Nucleus accumbens (tissue), 56 donors: ENCODE results near the gene ST3GAL4.
"Not testable (repeated sequence)": the region's sequence is repeated elsewhere in the genome, so short reads cannot be mapped to it uniquely, and the experiment has no call there.

ENCODE experiments used
- DNase-seq, 56 donors: peaks; one replicate each; lab custom pipeline; 2025; lab: John Stamatoyannopoulos, UW

ST3GAL4 gene

DNA sequence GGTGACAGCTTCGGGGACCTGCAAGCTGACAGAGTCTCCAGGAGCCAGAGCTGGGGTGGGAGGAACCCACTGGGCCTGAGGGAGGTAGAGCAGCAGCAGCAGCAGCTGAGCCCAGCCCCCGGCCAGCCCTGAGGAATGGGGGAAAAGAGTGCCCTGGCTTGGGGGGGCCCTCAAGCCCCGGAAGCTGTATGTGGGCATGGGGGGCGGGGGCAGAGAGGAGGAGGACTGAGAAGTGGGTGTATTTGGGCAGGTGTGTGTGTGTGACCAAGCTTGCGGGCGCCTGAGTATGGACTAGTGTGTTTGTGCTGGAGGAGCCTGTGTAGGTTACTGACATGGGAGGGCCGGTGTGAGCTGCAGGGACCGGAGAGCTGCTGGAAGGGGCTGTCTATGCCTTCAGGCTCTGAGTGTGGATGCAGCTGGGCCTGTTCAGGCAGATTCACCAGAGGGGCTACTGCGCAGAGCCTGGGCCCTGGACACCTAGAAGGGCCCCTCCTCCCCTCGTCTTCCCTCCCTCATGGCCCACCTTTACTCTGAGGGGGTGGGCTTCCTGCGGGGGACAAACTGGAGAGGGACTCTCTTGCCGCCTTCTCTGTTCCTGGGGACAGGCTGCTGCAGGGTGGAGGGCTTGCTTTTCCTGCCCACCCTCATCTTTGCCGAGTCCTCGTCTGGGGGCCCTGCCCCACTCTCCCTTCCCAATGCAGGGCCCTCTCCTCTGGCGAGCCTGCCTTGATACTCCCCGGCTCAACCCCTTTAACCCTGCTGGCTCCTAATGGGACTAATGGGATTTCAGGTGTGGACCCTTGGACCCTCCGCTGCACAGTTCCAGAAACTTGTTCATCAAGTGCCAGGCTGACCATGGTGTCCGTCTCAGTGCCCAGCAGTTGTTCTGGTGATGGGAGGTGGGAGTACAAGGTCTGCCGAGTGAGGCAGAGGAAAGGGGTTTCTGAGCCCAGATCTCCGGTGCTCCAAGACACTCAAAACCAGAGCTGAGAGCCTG, 28.2 kb downstream of the ST3GAL4 start:
- DNase-seq, result no peak

DNA sequence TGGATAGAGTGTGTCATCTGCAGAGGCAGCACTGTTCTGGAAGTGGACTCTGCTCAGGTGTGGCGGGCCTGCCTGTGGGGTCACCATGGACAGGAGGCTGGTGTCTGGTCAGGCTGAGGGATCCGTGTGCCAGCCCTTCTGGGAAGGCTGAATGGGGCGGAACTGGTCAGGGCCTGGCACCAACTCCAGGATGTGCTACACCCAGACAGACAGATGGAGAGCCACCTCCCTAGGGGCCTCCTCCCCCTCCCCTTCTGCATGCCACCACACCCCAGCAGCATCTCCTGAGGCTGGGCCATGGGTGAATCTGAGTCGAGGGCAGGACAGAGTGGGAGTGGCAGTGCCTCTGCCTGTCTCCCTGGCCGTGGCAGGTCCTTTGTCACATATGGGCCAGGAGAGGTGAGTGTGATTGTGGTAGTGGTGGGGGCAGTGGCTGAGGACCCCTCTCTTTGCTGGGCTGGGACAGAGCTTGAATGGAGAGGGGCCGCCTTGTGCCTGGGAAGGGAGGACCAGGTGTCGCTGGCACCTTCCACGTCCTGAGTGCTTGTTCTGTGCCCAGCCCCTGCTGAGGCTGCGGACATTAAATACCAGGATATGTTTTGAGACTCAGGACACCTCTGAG, 29.1 kb downstream of the ST3GAL4 start:
- DNase-seq, result no peak

DNA sequence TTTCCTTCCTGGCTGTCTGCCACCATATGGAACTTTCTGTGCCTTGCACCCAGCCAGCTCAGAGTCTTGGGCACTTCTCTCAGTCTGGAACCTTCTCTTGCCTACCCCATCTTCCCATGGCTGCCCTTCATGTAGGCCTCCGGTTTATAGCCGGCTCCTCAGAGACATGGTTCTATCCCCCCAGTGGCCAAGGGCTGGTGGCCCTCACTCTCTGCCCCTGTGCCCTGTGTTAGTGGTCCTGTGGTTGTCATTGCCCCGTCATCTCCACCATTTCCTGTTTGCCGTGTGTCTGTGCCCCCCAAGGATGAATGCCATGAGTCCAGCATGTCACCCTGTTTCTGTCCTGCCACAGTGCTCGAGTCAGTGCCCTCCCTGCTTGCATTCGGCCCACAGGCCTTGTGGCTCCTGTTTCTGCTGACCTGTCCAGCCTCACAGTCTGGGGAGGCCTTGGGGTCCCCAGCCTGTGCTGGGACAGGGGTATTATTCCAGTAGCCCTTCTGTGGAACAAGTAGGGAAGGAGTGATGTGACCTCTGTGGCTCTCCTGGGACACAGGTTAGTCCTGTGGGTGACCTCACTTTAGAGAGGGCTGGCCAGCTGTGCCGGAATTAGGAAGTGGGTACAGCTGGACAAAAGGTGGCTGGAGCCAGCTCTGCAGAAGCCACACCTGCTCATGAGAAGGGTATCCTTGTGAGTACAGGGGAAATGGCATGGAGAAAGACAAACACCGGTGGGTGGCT, 30.7 kb downstream of the ST3GAL4 start:
- no peak for DNase-seq

DNA sequence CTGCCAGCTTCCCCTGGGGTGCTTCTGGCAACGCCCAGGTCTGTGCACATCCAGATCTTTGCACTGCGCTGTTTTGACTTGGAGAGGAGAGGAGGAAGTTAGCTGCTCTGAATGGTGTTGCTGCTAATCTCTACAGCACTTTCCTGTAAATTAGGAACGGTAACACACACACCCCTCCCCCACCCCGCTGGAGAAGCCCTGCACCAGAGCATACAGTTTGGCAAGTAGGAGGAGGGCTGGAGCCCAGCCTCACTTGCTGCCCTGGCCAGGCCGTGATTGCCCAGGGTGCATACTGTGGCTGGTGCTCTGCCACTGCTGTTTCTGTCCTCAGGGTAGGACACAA, 31.2 kb downstream of the ST3GAL4 start:
- not testable (repeated sequence) for DNase-seq

DNA sequence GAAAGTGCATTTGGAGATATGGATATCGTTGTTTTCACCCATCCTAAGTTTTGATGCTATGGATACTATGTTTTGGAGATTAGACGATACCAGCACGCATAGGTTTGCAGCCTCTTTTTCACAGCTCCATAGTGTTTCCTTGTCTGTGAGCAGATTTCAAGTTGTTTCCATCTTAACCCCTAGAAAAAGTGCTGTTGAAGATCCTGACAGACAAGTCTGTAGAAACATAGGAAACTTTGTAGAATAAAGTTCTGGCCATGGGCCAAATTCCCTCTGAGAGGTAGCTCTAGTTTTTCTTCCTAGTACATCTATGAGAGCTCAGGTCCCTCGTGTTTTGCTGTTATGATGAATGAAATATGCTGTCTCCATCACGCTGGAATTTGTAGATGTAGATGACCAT, 32.4 kb downstream of the ST3GAL4 start:
- DNase-seq, result no peak

DNA sequence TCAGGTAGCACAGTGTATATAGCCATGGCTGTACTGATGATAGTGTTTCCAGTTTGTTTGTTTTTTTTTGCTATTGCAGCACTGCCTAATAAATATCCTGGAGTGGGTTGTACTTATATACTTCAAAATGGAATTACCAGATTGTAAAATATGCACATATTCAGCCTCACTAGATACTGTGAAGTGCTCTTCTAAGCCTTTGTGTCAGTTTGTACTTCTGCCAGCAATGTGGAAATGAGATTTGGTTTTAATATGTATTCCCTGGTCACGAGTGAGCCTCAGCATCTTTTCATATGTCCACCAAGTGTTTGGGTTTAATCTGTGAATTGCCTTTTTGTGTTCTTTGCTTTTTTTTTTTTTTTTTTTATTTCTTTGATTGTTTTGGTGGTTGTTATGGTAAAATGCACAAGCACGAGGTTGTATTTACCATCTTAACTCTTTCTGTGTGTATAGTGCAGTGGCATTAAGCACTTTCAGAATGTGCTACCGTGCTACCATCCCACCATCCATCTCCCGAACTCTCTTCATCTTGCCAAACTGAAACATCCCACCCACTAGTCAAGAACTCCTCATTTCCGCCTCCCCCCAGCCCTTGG, 34.9 kb downstream of the ST3GAL4 start:
- no peak for DNase-seq

GRCh38 chr11:126391286-126391954, 35.9 kb downstream of the ST3GAL4 start:
- no peak for DNase-seq

DNA sequence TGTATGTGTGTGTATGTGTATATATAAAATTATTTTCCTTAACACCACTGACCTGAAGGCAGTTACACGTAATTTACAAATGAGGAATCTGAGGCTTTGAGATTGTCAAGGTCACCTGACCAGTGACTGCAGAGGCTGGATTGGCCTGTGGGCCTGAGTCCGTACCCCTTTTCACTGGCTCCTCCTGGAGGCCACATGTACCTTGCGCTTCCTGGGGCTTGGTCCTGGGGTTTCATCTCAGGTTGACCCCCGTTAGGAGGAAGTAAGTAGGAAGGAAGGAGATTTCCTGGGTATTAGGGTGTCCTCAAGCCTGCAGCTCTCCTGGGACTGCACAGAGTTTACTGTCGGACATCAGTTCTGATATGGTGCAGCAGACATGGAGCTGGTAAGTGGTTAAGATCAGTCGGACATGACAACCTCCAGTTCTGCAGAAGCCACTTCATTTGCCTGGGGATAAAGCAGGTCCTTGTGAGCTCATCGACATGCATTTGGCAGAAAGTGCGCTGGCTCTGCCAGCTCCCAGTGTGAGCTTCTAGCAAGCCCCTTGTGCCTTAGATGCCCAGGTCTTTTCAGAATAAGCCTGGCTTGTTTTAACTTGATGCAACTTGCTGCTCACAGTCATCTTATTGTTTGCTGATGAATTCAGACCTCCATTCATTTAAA, 36.6 kb downstream of the ST3GAL4 start:
- peak in 34 of 56 donors; percentile 9 to 70 (median 42) for DNase-seq

DNA sequence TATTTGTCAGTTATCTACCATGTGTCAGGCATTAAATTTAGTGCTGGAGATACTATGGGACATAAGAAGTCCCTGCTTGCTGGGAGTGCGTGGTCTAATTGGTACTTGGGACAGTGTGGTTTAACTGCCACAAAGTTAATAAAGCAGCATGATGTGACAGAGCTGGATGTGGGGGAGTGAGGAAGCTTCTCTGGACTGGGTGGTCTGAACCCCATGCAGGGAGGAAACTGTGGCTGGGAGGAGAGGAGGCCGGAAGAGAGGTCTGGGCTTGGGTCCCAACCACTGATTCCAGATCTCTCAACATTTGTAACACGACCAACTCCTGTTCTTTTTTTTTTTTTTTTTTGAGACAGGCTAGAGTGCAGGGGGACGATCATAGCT, 37.1 kb downstream of the ST3GAL4 start:
- no peak for DNase-seq

- DNase-seq, result no peak
Measured at GRCh38 chr11:126393143-126393542, 37.7 kb downstream of the ST3GAL4 start.

DNA sequence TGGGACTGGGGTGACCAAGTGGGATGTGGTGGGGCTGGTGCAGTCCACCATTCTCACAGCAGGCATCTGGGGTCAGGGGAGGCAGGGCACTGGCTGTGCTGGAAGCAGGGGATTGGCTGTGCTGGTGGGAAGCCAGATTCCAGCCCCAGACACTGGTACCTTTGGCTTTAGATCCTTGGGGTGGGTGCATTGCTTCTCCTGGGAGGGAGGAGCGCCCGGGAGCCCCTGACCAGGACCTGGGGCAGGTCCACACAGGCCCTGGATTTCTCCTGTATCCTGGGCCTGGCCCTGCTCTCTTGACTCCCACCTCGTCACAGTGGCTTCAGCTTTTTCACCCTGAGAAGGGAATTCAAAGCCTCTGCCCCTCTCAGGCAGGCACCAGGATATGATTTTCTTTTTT, 38.5 kb downstream of the ST3GAL4 start:
- DNase-seq, result no peak

DNA sequence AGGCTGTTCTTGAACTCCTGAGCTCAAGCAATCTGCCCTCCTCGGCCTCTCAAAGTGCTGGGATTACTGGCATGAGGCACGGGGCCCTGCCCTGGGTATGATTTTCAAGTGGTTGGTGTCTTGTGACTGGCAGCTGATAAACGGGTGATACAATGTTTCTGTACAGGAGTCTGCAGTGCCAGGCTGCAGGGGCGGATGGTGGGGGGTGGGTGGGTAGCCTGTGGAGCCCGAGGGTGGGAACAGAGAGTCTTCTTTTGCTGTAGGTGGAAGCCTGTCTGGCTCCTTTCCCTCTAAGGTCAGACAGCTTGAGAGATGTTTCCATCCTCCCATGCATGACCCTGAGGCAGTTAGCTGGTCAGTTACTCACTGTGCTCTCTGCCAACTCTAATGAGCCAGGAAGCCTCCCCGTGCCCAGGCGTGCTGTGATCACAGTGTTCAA, 39.2 kb downstream of the ST3GAL4 start:
- peak in 19 of 56 donors; percentile 6 to 57 (median 26) for DNase-seq

DNA sequence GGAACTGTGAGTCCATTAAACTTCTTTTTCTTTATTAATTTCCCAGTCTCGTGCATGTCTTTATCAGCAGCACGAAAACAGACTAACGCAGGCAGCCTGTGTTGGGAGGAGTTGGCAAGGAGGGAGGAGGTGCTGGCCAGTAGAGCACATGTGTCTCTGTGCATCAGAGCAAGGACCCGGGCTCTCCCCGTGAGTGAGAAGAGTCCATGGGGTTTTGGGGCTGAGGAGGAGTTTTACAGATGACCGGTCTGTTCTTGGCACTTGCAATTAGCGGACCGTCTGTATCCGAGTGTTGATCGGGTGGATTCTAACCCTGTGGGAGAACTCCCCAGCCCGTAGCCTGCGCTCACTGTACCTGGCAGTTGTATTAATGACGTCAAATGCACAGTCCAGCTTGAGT, 40.3 kb downstream of the ST3GAL4 start:
- DNase-seq, result not testable (repeated sequence)

GRCh38 chr11:126396266-126396665, 40.8 kb downstream of the ST3GAL4 start:
- not testable (repeated sequence) for DNase-seq

GRCh38 chr11:126396965-126397364, 41.5 kb downstream of the ST3GAL4 start:
- DNase-seq, result no peak

DNA sequence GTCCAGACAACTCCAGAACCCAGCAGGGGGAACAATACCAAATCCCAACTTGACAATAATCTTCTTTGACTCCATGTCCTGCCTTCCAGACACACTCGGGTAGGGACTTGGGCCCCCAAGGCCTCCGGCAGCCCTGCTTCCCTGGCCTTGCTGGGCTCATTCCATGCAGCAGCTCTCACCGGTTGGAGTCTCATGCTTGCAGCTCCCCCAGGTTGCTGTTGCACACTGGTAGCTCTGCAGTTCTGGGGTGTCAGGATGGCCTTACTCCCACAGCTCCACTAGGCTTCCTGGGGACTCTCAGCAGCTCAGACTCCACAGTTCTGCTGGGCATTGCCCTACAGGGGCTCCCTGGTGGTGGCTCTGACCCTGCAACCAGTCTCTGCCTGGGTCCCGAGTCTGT, 42.8 kb downstream of the ST3GAL4 start:
- no peak for DNase-seq

DNA sequence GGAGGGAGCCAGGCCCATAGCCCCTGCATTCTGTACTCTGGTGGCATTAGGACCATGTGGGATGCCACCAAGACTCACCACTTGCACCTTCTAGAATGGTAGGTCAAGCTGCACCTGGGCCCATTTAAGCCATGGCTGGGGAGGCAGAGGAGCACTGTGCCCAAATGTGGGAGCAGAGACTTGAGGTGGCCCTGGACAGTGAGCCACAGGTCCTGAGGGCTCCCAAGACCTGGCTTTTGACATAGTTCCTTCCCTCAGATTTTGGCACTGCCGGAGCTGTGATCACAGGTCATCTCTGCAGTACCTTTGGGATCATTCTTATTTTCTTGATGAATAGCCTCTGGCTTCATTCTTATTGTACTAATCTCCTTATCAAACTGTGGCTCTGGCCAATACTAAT, 43.2 kb downstream of the ST3GAL4 start:
- DNase-seq, result no peak

- DNase-seq, result no peak
Measured at GRCh38 chr11:126400019-126400418, 44.5 kb downstream of the ST3GAL4 start.

DNA sequence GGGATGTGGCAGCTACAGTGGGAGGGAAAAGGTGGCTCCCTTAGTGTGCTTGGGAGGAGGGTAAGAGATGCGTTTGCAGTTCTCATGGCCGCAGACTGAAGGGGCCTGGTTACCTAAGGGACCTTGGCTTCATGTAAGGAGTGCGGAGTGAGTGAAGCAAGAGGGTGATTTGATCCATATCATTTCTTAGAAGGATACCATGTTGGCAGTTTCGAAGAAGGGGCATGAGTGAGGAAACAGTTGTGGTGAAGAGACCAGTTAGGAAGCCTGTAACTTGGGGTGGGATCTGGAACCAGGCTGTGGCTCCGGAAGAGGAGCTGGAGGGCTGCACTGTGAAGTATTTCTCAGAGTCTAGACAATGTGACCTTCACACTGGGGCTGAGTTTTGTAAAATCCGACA, 45.0 kb downstream of the ST3GAL4 start:
- DNase-seq, result no peak
